WTC11 (cell line): Measurements from ENCODE around the gene NDRG2. TPM values are rescaled to one million over a fixed set of nuclear protein-coding genes. Genes with fewer than 3 reads are reported as not detected.

Experiments used
- ATAC-seq: fragments of 200-7000 bp; cut with Tn5 transposase; 2 replicates; pipeline ENCODE4 v1.10.0; 2021; ENCODE audit warnings: mild to moderate bottlenecking, moderate library complexity
- CTCF ChIA-PET: fragments of 300-600 bp; sonication (Branson Sonifier 250); formaldehyde crosslinking; loops from one replicate; lab custom pipeline; 2021; ENCODE audit warnings: antibody characterized with exemption; lab: Charles Lee
- POLR2A ChIA-PET: fragments of 350-600 bp; sonication (Branson Sonifier 250); formaldehyde crosslinking; loops from one replicate; lab custom pipeline; 2021; ENCODE audit warnings: antibody characterized with exemption; lab: Charles Lee
- DNase-seq: peaks from one replicate; pipeline ENCODE4 v3.0.0; 2021; ENCODE audit warnings: low spot score
- H3K27ac Mint-ChIP-seq: 2 replicates; pipeline ENCODE4 v1.8.0; 2021; ENCODE audit warnings: mixed read lengths
- H3K27me3 Mint-ChIP-seq: 2 replicates; pipeline ENCODE4 v1.8.0; 2021; ENCODE audit warnings: low read depth, mild to moderate bottlenecking, moderate library complexity, mixed read lengths
- H3K36me3 Mint-ChIP-seq: 2 replicates; pipeline ENCODE4 v1.8.0; 2021; ENCODE audit warnings: mixed read lengths
- H3K4me1 Mint-ChIP-seq: 2 replicates; pipeline ENCODE4 v1.8.0; 2022; ENCODE audit warnings: mixed read lengths
- H3K4me3 Mint-ChIP-seq: 2 replicates; pipeline ENCODE4 v1.8.0; 2021; ENCODE audit warnings: mild to moderate bottlenecking, moderate library complexity, mixed read lengths
- H3K9me3 Mint-ChIP-seq: 2 replicates; pipeline ENCODE4 v1.8.0; 2021; ENCODE audit warnings: mixed read lengths
- AR ChIP-seq: fragments of 250-450 bp; sonication (Bioruptor Pico); IDR thresholded peaks from 2 replicates; pipeline ENCODE4 v1.9.0; 2021; ENCODE audit warnings: mild to moderate bottlenecking
- CDX4 ChIP-seq: fragments of 250-450 bp; sonication (Bioruptor Pico); IDR thresholded peaks from 2 replicates; pipeline ENCODE4 v1.9.0; 2021; ENCODE audit warnings: moderate library complexity, mild to moderate bottlenecking, inconsistent platforms, borderline replicate concordance
- CREB1 ChIP-seq: sonication (generic); formaldehyde crosslinking; IDR thresholded peaks from 2 replicates; pipeline ENCODE4 v1.8.0; 2023; ENCODE audit warnings: mild to moderate bottlenecking, missing genetic modification reagents
- E2F5 ChIP-seq: sonication (generic); formaldehyde crosslinking; IDR thresholded peaks from 2 replicates; pipeline ENCODE4 v1.8.1; 2022; ENCODE audit warnings: mild to moderate bottlenecking, moderate library complexity, missing genetic modification reagents
- ESRRA ChIP-seq: sonication (generic); formaldehyde crosslinking; IDR thresholded peaks from 2 replicates; pipeline ENCODE4 v1.8.1; 2022; ENCODE audit warnings: mild to moderate bottlenecking, missing genetic modification reagents, borderline replicate concordance
- FOXP4 ChIP-seq: sonication (generic); formaldehyde crosslinking; IDR thresholded peaks from 2 replicates; pipeline ENCODE4 v1.8.0; 2022; ENCODE audit warnings: mild to moderate bottlenecking, missing genetic modification reagents
- IRF1 ChIP-seq: sonication (generic); formaldehyde crosslinking; IDR thresholded peaks from 2 replicates; pipeline ENCODE4 v1.8.0; 2023; ENCODE audit warnings: missing genetic modification reagents
- IRF2 ChIP-seq: sonication (generic); formaldehyde crosslinking; IDR thresholded peaks from 2 replicates; pipeline ENCODE4 v1.8.0; 2022; ENCODE audit warnings: low read depth, missing genetic modification reagents, borderline replicate concordance
- MXD4 ChIP-seq: fragments of 250-450 bp; sonication (Bioruptor Pico); IDR thresholded peaks from 2 replicates; pipeline ENCODE4 v1.8.0; 2021; ENCODE audit warnings: mild to moderate bottlenecking, moderate library complexity, borderline replicate concordance
- NR2C2 ChIP-seq: sonication (generic); formaldehyde crosslinking; IDR thresholded peaks from 2 replicates; pipeline ENCODE4 v1.8.0; 2022; ENCODE audit warnings: mild to moderate bottlenecking, missing genetic modification reagents
- NR3C1 ChIP-seq: sonication (generic); formaldehyde crosslinking; conservative IDR thresholded peaks from 2 replicates; pipeline ENCODE4 v1.8.1; 2023; ENCODE audit warnings: low read depth, mild to moderate bottlenecking, missing genetic modification reagents
- SMAD4 ChIP-seq: sonication (generic); formaldehyde crosslinking; IDR thresholded peaks from 2 replicates; pipeline ENCODE4 v1.8.0; 2022; ENCODE audit warnings: mild to moderate bottlenecking, missing genetic modification reagents
- SOX15 ChIP-seq: fragments of 250-450 bp; sonication (Bioruptor Pico); IDR thresholded peaks from 2 replicates; pipeline ENCODE4 v1.9.0; 2021; ENCODE audit warnings: mild to moderate bottlenecking
- ZNF232 ChIP-seq: sonication (generic); formaldehyde crosslinking; IDR thresholded peaks from 2 replicates; pipeline ENCODE4 v1.8.0; 2022; ENCODE audit warnings: mild to moderate bottlenecking, missing genetic modification reagents
- ZNF317 ChIP-seq: sonication (generic); formaldehyde crosslinking; IDR thresholded peaks from 2 replicates; pipeline ENCODE4 v1.8.1; 2023; ENCODE audit warnings: low read depth, mild to moderate bottlenecking, moderate library complexity, missing genetic modification reagents, borderline replicate concordance
- total RNA-seq: library from RNA; stranded (reverse); gene quantifications from 3 replicates; pipeline ENCODE4 v1.2.3, GENCODE V29; 2021
- TF ChIP-seq, protein P1 (sequence below): sonication (generic); formaldehyde crosslinking; IDR thresholded peaks from 2 replicates; pipeline ENCODE4 v1.8.0; 2022; ENCODE audit warnings: mild to moderate bottlenecking, missing genetic modification reagents
- TF ChIP-seq, protein P2 (sequence below): sonication (generic); formaldehyde crosslinking; conservative IDR thresholded peaks from 2 replicates; pipeline ENCODE4 v1.8.1; 2022; ENCODE audit warnings: mild to moderate bottlenecking, missing genetic modification reagents
- TF ChIP-seq, protein P3 (sequence below): fragments of 250-450 bp; sonication (Bioruptor Pico); IDR thresholded peaks from 2 replicates; pipeline ENCODE4 v2.1.2; 2022; ENCODE audit warnings: mild to moderate bottlenecking, moderate library complexity

The NDRG2 gene
- total RNA-seq, 1 experiment from 2014 or later: 32.2 TPM

GRCh38 chr14:20982646-20983369, 42.1 kb downstream of the NDRG2 start:
- DNase-seq: no peak
- Mint-ChIP-seq H3K27ac (no peak overlapping the region), H3K4me1 (no peaks in the 10 kb centered on the region), H3K36me3 (no peaks in the 10 kb centered on the region), H3K4me3 (no peak overlapping the region), H3K9me3 (no peaks in the 10 kb centered on the region), H3K27me3 (peaks cover 11% of the 10 kb centered on the region)
- TF ChIP-seq SOX15 (no peak), IRF2 (no peak), MXD4 (no peak), FOXP4 (CRISPR knock-in tag) (no peak)
- TF ChIP-seq, protein P1, sequence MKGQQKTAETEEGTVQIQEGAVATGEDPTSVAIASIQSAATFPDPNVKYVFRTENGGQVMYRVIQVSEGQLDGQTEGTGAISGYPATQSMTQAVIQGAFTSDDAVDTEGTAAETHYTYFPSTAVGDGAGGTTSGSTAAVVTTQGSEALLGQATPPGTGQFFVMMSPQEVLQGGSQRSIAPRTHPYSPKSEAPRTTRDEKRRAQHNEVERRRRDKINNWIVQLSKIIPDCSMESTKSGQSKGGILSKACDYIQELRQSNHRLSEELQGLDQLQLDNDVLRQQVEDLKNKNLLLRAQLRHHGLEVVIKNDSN (CRISPR knock-in tag): no peak
- ChIA-PET POLR2A (interaction anchor here (0.8 kb wide), 1 partner anchor 88 kb away, joined by 3 read pairs; no protein-coding TSS in a partner anchor), CTCF (interaction anchor here (1.4 to 4.4 kb wide), 2 partner anchors 11 to 57 kb away, joined by 6 to 40 read pairs; no protein-coding TSS in a partner anchor)
- ATAC-seq: no peak

GRCh38 chr14:20980906-20981305, 44.0 kb downstream of the NDRG2 start:
- Mint-ChIP-seq H3K4me3 (no peak overlapping the region), H3K4me1 (no peaks in the 10 kb centered on the region), H3K27me3 (peaks cover 11% of the 10 kb centered on the region), H3K36me3 (no peaks in the 10 kb centered on the region), H3K9me3 (no peaks in the 10 kb centered on the region), H3K27ac (no peak overlapping the region)
- CTCF ChIA-PET: interaction anchor here (0.7 to 4.4 kb wide), 4 partner anchors 9 to 321 kb away, joined by 3 to 40 read pairs (median 4); no protein-coding TSS in a partner anchor
- DNase-seq: no peak
- TF ChIP-seq ESRRA: no peak
- TF ChIP-seq E2F5 (CRISPR knock-in tag): no peak
- TF ChIP-seq AR (CRISPR knock-in tag): no peak
- no peak for TF ChIP-seq NR3C1
- no peak for TF ChIP-seq IRF1 (CRISPR knock-in tag)
- TF ChIP-seq NR2C2 (CRISPR knock-in tag): no peak
- TF ChIP-seq ZNF317 (CRISPR knock-in tag): no peak
- TF ChIP-seq SMAD4 (CRISPR knock-in tag): no peak
- ATAC-seq: no peak
- POLR2A ChIA-PET: no interaction called here

DNA sequence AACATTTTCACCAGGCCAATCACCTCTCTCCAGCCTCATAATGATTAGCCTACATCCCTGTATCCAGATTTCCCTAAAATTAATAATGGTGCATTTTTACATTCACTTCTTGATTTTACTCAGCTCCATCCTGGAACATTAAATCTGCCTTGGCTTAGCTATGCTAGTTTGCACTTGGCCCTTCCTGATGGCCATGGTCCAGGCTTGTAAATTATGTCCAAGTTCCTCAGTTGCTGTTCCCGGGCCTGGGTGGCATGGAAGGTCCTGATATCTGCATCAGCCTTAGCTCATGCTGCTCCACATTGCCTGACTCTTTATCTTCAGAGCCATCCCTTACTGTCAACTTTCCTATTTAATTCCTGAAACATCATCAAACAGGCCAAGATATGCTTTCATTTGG, 46.2 kb downstream of the NDRG2 start:
- CTCF ChIA-PET: interaction anchor here (0.7 to 1.5 kb wide), 3 partner anchors 8 to 114 kb away, joined by 3 to 6 read pairs (median 3); no protein-coding TSS in a partner anchor
- H3K27ac Mint-ChIP-seq: no peak overlapping the region

More for the DNA sequence above, 46.2 kb downstream of the NDRG2 start:
- peaks cover 8% of the 10 kb centered on the region for H3K27me3 Mint-ChIP-seq
- POLR2A ChIA-PET: no interaction called here
- no peak overlapping the region for H3K4me3 Mint-ChIP-seq
- H3K9me3 Mint-ChIP-seq: no peaks in the 10 kb centered on the region
- no peak for ATAC-seq
- TF ChIP-seq CDX4 (CRISPR knock-in tag) (no peak), CREB1 (CRISPR knock-in tag) (no peak), ZNF232 (no peak)
- TF ChIP-seq, protein P2, sequence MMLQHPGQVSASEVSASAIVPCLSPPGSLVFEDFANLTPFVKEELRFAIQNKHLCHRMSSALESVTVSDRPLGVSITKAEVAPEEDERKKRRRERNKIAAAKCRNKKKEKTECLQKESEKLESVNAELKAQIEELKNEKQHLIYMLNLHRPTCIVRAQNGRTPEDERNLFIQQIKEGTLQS (CRISPR knock-in tag): no peak
- TF ChIP-seq, protein P3, sequence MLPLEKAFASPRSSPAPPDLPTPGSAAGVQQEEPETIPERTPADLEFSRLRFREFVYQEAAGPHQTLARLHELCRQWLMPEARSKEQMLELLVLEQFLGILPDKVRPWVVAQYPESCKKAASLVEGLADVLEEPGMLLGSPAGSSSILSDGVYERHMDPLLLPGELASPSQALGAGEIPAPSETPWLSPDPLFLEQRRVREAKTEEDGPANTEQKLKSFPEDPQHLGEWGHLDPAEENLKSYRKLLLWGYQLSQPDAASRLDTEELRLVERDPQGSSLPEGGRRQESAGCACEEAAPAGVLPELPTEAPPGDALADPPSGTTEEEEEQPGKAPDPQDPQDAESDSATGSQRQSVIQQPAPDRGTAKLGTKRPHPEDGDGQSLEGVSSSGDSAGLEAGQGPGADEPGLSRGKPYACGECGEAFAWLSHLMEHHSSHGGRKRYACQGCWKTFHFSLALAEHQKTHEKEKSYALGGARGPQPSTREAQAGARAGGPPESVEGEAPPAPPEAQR (CRISPR knock-in tag): no peak
- TF ChIP-seq, all 79 proteins: peak for 0
- DNase-seq: no peak
- Mint-ChIP-seq H3K4me1 (no peaks in the 10 kb centered on the region), H3K36me3 (no peaks in the 10 kb centered on the region)
